ENCODE measurements around the gene PTPRR.

PTPRR gene

DNA sequence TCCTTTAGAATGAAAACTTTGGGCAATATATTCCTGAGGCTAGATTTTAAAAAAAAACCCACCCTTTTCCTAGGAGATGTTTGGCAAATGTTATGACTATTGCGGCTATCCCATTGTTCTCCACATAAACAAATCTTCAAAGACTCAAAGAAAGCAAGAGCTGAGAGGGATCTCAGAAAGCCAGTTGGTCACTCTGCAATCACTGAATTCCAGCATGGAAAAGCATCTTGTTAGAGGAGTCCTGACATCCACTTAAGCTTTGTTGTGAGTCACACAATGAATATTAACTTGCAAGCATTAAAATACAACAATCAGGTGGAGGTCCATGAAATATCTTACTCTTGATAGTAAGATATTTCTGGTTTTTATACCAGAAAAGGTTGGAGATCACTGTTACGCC lies 272.3 kb downstream of the PTPRR start:
- peak; percentile 52 for DNase-seq (ENCODE audit: low read depth)
- no peak overlapping the region for H3K4me3 ChIP-seq (replicated peaks; ENCODE audit: low read depth, low read length)
- TF ChIP-seq, protein P1, sequence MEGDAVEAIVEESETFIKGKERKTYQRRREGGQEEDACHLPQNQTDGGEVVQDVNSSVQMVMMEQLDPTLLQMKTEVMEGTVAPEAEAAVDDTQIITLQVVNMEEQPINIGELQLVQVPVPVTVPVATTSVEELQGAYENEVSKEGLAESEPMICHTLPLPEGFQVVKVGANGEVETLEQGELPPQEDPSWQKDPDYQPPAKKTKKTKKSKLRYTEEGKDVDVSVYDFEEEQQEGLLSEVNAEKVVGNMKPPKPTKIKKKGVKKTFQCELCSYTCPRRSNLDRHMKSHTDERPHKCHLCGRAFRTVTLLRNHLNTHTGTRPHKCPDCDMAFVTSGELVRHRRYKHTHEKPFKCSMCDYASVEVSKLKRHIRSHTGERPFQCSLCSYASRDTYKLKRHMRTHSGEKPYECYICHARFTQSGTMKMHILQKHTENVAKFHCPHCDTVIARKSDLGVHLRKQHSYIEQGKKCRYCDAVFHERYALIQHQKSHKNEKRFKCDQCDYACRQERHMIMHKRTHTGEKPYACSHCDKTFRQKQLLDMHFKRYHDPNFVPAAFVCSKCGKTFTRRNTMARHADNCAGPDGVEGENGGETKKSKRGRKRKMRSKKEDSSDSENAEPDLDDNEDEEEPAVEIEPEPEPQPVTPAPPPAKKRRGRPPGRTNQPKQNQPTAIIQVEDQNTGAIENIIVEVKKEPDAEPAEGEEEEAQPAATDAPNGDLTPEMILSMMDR (IDR thresholded peaks at IDR 0.05; ENCODE audit: low read length, missing control alignments), result no peak

DNA sequence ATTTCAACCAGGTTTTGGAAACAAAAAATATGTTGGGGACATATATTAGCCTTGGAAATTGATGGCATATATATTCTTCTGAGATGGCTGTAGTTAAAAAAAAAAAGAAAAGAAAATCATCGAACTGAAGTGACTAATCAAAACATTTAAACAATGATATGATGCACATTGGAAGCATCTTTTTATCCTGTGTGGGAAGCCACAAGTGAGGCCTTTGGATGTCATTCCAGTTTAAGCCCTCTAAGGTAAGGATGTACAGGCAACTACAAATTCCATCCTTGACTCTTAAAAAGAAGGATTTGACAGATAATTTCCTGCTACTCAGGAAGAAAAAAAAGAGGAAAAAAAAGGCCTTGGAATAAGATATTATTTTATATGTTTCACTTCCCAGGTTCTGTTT lies 273.7 kb downstream of the PTPRR start:
- H3K4me3 ChIP-seq (replicated peaks; ENCODE audit: low read depth, low read length), result no peak overlapping the region
- TF ChIP-seq, protein P1 (IDR thresholded peaks at IDR 0.05; ENCODE audit: low read length, missing control alignments), result no peak
- DNase-seq (ENCODE audit: low read depth), result peak; percentile 46

DNA sequence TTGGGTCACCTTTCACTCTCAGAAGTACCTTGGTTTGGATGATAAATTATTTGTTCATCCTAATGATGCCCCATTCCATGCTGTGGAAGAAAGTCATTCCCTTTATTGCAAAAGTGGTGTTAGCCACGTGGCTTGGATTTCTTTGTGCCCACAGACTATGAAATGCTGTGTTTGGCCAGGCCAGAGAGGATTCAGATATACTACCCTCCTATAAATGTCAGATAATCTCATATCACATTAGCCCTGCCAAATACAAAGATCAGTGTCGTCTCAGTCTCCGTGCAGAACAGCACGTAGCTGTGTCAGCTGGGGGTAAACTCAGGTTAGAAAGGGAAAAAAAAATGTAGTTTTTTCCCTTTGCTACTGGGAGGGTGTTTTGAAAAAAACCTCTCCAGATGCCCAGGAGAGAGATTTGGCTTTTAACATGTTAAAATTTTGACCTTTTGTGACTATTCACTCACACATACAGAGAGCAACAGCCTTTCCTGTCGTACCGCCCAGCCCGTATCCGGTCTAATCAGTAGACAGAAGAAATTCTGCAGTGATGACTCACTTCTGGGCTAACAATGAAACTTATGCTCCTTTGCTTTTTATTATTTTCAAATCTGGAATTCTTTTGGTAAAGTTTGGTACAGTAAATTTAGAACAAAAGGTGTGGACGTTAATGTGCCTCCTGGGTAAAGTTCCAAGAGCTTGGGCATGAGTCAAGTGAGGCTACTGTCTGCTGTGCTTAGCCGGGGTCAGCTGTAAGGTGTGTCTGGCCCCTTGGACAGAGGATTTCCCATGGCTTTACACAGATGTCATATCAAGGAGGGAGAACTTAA lies 274.8 kb downstream of the PTPRR start:
- TF ChIP-seq, protein P1 (IDR thresholded peaks at IDR 0.05; ENCODE audit: low read length, missing control alignments), result no peak
- H3K4me3 ChIP-seq (replicated peaks; ENCODE audit: low read depth, low read length), result no peak overlapping the region
- peak; percentile 93 for DNase-seq (ENCODE audit: low read depth)

DNA sequence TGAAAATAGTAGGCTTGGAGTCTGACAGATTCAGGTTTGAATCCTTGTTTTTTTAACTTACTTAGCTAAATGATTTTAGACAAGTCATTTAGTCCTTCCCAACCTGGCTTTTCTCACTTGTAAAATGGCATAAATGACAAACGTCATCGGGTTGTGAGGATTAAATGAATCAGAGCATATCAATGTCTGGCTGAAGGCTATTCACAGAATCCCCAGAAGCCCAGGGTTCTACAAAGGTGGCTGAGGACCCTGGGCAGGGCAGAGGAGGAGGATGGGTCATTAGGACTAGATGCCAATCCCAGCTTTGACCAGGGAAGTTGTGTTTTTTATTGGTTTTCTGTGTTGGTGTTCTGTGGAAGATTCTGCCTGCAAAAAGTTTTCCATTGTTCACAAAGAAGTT lies 275.7 kb downstream of the PTPRR start:
- TF ChIP-seq, protein P1 (IDR thresholded peaks at IDR 0.05; ENCODE audit: low read length, missing control alignments), result no peak
- H3K4me3 ChIP-seq (replicated peaks; ENCODE audit: low read depth, low read length), result no peak overlapping the region
- DNase-seq (ENCODE audit: low read depth), result no peak

DNA sequence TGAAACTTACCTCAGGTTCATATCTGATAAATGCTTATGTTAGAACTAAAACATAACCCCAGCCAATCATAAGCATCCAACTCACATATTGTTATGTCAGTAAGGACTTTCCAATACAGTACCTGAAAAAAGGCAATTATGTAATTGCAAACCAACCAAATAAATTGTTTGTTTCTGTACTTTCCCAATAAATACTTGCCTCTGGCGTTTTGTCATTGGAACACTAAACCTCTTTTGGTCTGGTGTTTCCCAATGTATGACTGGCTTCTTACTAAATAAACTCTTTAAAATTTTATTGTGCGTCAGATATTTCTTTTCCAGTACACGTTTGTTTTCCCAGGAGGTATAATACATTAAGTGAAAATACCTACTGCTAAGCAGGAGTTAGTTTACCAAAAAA lies 276.6 kb downstream of the PTPRR start:
- DNase-seq (ENCODE audit: low read depth), result no peak
- no peak overlapping the region for H3K4me3 ChIP-seq (replicated peaks; ENCODE audit: low read depth, low read length)
- TF ChIP-seq, protein P1 (IDR thresholded peaks at IDR 0.05; ENCODE audit: low read length, missing control alignments), result no peak

DNA sequence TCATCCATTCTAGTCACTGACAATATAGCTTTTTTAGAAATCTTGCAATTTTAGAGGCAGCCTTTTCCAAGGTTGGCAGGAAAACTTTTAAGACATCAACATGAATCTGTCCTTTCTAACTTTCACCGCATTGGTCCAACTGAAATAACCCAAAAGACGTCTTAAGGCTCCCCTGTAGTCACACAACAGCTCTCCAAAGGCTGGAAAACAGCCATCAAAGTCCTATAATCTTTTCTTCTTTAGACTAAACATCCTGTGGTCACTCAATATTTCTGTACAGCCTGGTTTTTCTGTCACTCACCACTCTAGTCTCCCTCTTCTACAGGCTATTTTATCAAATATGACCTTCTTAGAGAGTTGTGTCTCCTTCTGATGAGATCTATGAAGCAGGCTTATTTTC lies 278.8 kb downstream of the PTPRR start:
- H3K4me3 ChIP-seq (replicated peaks; ENCODE audit: low read depth, low read length), result no peak overlapping the region
- TF ChIP-seq, protein P1 (IDR thresholded peaks at IDR 0.05; ENCODE audit: low read length, missing control alignments), result no peak
- DNase-seq (ENCODE audit: low read depth), result no peak

DNA sequence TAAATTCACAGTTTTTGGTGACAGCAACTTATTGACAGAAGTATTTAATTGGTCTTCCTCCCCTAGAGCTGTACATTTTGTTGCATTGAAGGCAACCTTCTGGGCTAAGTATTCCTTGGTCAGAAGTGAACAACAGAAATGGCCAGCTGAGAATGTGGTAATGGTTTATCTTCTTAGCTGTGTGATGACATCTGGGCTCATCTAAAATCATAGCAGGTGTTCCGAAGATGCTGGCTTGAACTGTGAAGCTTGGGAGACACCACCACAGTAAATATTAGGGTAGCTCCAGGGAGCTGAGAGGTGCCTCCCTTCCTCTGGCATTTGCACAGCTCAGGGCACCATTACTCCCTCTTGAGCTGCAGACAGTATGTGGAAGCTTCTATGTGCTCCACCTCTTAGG lies 279.6 kb downstream of the PTPRR start:
- H3K4me3 ChIP-seq (replicated peaks; ENCODE audit: low read depth, low read length), result no peak overlapping the region
- DNase-seq (ENCODE audit: low read depth), result no peak
- TF ChIP-seq, protein P1 (IDR thresholded peaks at IDR 0.05; ENCODE audit: low read length, missing control alignments), result no peak

Measured in fibroblast of pulmonary artery (primary cell).